GM18867 (cell line): Measurements from ENCODE around the gene SEPTIN11.
A peak's percentile ranks its signal among the peaks of the same experiment; 100 is the strongest.

Source experiments
- ATAC-seq: cut with Tn5 transposase; IDR thresholded peaks from one replicate; pipeline ENCODE4 v1.9.1; 2021; ENCODE audit warnings: mild to moderate bottlenecking, moderate library complexity; ENCODE audit not compliant: unreplicated experiment

The SEPTIN11 gene

GRCh38 chr4:76977736-76978350 is 28.3 kb downstream of the SEPTIN11 start:
- no peak for ATAC-seq

GRCh38 chr4:76979236-76979635 is 29.7 kb downstream of the SEPTIN11 start:
- no peak for ATAC-seq

- ATAC-seq = no peak
Observed at GRCh38 chr4:76980261-76980660, 30.7 kb downstream of the SEPTIN11 start.

- no peak for ATAC-seq
Observed at GRCh38 chr4:76981644-76982043, 32.1 kb downstream of the SEPTIN11 start.

- ATAC-seq = peak; percentile 36
Observed at GRCh38 chr4:76982638-76983584, 33.4 kb downstream of the SEPTIN11 start.

- ATAC-seq = peak; percentile 49
Observed at GRCh38 chr4:76984127-76984526, 34.6 kb downstream of the SEPTIN11 start.

- no peak for ATAC-seq
Observed at GRCh38 chr4:76984788-76985211, 35.2 kb downstream of the SEPTIN11 start.

GRCh38 chr4:76987153-76987591 is 37.6 kb downstream of the SEPTIN11 start:
- ATAC-seq = no peak

GRCh38 chr4:76987685-76988084 is 38.1 kb downstream of the SEPTIN11 start:
- no peak for ATAC-seq

GRCh38 chr4:76989391-76990061 is 40.0 kb downstream of the SEPTIN11 start:
- no peak for ATAC-seq

GRCh38 chr4:76990288-76991080 is 40.9 kb downstream of the SEPTIN11 start:
- no peak for ATAC-seq

- no peak for ATAC-seq
Observed at GRCh38 chr4:76991161-76991660, 41.7 kb downstream of the SEPTIN11 start.

- peak; percentile 89 for ATAC-seq
Observed at GRCh38 chr4:76993787-76994641, 44.5 kb downstream of the SEPTIN11 start.

GRCh38 chr4:76995776-76996175 is 46.2 kb downstream of the SEPTIN11 start:
- ATAC-seq = no peak

GRCh38 chr4:76996445-76996844 is 46.9 kb downstream of the SEPTIN11 start:
- ATAC-seq = no peak

GRCh38 chr4:76997077-76997476 is 47.5 kb downstream of the SEPTIN11 start:
- no peak for ATAC-seq

- no peak for ATAC-seq
Observed at GRCh38 chr4:76997532-76997931, 48.0 kb downstream of the SEPTIN11 start.

- ATAC-seq = no peak
Observed at GRCh38 chr4:76998251-76998901, 48.8 kb downstream of the SEPTIN11 start.
